Suprapubic skin (tissue), 4 donors: Measurements from ENCODE around the gene SIL1. TPM values are rescaled to one million over a fixed set of nuclear protein-coding genes. Genes with fewer than 3 reads are reported as not detected.
"Not testable (repeated sequence)": the region's sequence is repeated elsewhere in the genome, so short reads cannot be mapped to it uniquely, and the experiment has no call there.

Experiments
- DNase-seq, 2 donors: peaks; one replicate each; pipeline ENCODE4 v3.0.0-alpha.2; 2019; ENCODE audit warnings: low spot score in 2 of 2
- H3K27ac ChIP-seq: fragments of 200-600 bp; sonication (generic); one replicate; pipeline ENCODE4 v1.5.1; 2019
- H3K27me3 ChIP-seq: fragments of 200-600 bp; sonication (generic); one replicate; pipeline ENCODE4 v1.5.1; 2019
- H3K36me3 ChIP-seq: fragments of 200-600 bp; sonication (generic); one replicate; pipeline ENCODE4 v1.5.1; 2019
- H3K4me1 ChIP-seq: fragments of 200-600 bp; sonication (generic); one replicate; pipeline ENCODE4 v1.5.1; 2019
- H3K4me3 ChIP-seq: fragments of 200-600 bp; sonication (generic); one replicate; pipeline ENCODE4 v1.5.1; 2019; ENCODE audit warnings: mild to moderate bottlenecking
- H3K9me3 ChIP-seq: fragments of 200-600 bp; sonication (generic); one replicate; pipeline ENCODE4 v1.5.1; 2019
- EP300 ChIP-seq: sonication (generic); formaldehyde crosslinking; IDR thresholded peaks from one replicate; pipeline ENCODE4 v1.6.1; 2017; ENCODE audit warnings: antibody characterized with exemption
- POLR2A ChIP-seq, 2 donors: fragments of 450-650 bp; IDR thresholded peaks; one replicate each; pipeline ENCODE4 v1.6.1; 2017; ENCODE audit warnings: antibody characterized with exemption in 2 of 2, mild to moderate bottlenecking in 2 of 2, moderate library complexity in 2 of 2
- POLR2AphosphoS5 ChIP-seq, 3 donors: sonication (generic); formaldehyde crosslinking; IDR thresholded peaks; one replicate each; pipeline ENCODE4 v1.6.1; 2017; ENCODE audit warnings: antibody characterized with exemption in 3 of 3
- WGBS: methylation state at CpG from one replicate; pipeline ENCODE4 v1.1.5; 2018; 5-methylcytosine and 5-hydroxymethylcytosine counted together
- total RNA-seq, 4 donors: library from RNA; depleted of rRNA; stranded (reverse); fragments of >200 nt; gene quantifications; one replicate each; pipeline ENCODE4 v1.1.0, GENCODE V29; 2016
- TF ChIP-seq, protein P1 (sequence below), 2 donors: fragments of 200-600 bp in 1 of 2; fragments of 450-650 bp in 1 of 2; sonication (generic) in 1 of 2; IDR thresholded peaks; one replicate each; pipeline ENCODE4 v1.5.1; 2016 to 2019; ENCODE audit warnings: antibody characterized with exemption in 2 of 2, mild to moderate bottlenecking in 1 of 2, moderate library complexity in 1 of 2

Gene SIL1
- total RNA-seq, 4 donors from 2014 or later, result 38.5 to 54.6 (median 41.7) TPM

DNA sequence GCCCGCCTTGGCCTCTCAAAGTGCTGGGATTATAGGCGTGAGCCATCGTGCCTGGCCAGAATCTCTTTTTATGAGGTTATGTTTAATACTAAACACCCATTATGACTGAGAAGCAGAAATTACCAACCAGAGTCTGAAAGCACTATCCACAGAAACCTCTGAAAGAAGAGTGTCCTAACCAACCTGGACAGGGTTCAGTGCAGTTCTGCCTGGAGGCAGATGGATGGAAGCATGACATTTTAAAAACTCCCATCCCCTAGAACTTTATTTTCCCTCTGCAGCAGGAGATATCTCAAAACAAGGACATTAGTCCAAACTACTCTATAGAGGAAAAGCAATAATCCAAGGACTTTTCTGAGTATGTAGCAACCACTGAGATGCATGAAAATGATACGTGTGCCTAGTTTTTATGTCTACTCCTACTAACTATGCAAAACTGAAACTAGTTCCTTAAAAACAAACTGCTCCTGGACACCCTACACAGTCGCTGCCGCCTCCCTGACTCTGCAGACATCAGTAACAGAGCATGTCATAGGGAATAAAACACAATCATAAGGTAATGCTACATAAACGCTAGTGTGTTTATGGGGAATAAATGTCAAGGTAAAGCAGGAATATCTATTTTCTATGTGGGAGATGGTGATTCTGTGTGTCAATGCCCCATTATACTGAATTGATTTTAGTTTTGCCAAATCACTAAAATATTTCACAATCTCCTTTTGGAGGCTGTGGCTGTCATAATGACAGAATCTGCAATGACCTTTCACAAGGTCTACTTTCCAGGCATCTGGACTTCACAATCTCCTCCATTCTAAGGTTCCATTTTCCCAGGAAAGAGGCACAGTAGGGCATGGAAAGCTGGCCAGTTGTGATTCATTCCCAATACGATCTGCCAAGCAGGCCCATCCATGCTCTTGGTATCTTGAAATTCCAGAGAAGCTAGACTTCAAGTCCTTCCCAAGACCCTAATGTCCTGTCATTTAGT lies 122.8 kb downstream of the SIL1 start:
- no peak overlapping the region for H3K27ac ChIP-seq
- 66% methylated on average over 8 of the region's 8 CpGs for WGBS
- no peaks in the 10 kb centered on the region for H3K36me3 ChIP-seq
- TF ChIP-seq POLR2AphosphoS5 (IDR thresholded peaks at IDR 0.05) (no peak), EP300 (no peak), POLR2A (IDR thresholded peaks at IDR 0.05) (no peak)
- no peak for DNase-seq
- H3K4me3 ChIP-seq, result no peak overlapping the region
- H3K9me3 ChIP-seq, result no peaks in the 10 kb centered on the region
- peaks cover 9% of the 10 kb centered on the region for H3K4me1 ChIP-seq
- no peaks in the 10 kb centered on the region for H3K27me3 ChIP-seq

DNA sequence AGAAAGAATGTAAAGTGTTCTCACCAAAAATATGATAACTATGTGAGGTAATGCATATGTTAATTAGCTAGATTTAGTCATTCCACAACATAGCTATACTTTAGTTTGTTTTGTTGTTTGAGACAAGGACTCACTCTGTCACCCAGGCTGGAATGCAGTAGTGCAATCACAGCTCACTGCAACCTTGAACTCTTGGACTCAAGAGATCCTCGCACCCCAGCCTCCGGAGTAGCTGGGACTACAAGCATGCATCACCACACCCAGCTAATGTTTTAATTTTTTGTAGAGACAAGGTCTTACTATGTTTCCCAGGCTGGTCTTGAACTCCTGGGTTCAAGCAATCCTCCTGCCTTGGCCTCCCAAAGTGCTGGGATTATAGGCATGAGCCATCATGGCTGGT lies 124.2 kb downstream of the SIL1 start:
- H3K27ac ChIP-seq, H3K4me3 ChIP-seq, H3K4me1 ChIP-seq, DNase-seq, H3K9me3 ChIP-seq, H3K27me3 ChIP-seq, H3K36me3 ChIP-seq: not testable (repeated sequence)
- 95% methylated on average over 2 of the region's 2 CpGs for WGBS

DNA sequence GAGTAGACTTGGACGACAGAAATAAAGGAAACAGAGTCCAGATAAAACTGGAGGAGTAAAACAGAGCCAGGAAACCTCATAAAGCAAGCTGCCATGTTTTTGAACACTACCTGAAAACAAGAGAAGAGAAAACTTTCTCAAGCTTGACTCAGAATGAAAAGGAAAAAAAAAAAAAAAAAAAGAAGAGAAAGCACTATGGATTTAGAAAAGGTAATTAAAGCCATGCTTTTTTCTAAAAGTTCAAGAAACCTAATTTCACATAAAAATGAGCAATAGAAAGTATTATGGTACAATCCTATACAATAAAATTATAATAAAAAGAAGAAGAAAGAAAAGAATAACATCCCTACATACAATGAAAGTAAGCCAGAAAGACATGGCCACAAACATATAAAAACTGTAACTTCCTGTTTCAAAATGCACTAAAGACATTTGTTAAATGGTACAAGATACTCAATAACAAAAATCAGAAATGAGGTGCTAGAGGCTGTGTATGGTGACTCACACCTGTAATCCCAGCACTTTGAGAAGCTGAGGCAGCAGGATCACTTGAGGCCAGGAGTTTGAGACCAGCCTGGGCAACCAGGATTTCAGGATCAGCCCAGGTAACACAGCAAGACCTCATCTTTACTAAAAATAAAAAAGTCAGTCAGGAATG lies 129.5 kb downstream of the SIL1 start:
- WGBS, result 86% methylated on average over 1 of the region's 1 CpG
- TF ChIP-seq, protein P1, sequence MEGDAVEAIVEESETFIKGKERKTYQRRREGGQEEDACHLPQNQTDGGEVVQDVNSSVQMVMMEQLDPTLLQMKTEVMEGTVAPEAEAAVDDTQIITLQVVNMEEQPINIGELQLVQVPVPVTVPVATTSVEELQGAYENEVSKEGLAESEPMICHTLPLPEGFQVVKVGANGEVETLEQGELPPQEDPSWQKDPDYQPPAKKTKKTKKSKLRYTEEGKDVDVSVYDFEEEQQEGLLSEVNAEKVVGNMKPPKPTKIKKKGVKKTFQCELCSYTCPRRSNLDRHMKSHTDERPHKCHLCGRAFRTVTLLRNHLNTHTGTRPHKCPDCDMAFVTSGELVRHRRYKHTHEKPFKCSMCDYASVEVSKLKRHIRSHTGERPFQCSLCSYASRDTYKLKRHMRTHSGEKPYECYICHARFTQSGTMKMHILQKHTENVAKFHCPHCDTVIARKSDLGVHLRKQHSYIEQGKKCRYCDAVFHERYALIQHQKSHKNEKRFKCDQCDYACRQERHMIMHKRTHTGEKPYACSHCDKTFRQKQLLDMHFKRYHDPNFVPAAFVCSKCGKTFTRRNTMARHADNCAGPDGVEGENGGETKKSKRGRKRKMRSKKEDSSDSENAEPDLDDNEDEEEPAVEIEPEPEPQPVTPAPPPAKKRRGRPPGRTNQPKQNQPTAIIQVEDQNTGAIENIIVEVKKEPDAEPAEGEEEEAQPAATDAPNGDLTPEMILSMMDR (IDR thresholded peaks at IDR 0.05), result no peak
- no peak for TF ChIP-seq POLR2A (IDR thresholded peaks at IDR 0.05)
- TF ChIP-seq EP300, result no peak
- Histone ChIP-seq H3K9me3 (no peaks in the 10 kb centered on the region), H3K27me3 (no peaks in the 10 kb centered on the region), H3K4me1 (no peaks in the 10 kb centered on the region), H3K4me3 (no peak overlapping the region), H3K27ac (no peak overlapping the region), H3K36me3 (no peaks in the 10 kb centered on the region)
- DNase-seq, result no peak

DNA sequence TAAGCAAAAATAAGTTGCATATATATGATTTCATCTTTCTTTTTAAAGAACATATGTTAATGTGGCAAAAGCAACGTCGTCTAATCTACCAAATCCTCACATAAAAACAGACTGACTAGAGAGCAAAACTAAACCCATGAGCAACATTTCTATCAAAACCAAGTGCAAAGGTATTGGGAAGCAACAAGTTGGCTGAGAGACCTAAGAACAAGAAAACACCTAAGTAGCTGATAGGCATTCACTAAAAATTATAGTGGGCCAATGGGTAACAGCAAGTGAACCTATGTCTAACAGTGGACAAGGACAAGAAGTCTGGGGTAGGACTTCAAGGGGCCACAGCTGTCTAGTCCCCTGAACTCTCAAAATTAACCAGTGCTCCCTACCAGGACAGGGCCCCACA lies 130.1 kb downstream of the SIL1 start:
- DNase-seq, result no peak
- TF ChIP-seq POLR2A (IDR thresholded peaks at IDR 0.05) (no peak), POLR2AphosphoS5 (IDR thresholded peaks at IDR 0.05) (no peak), EP300 (no peak)
- TF ChIP-seq, protein P1 (IDR thresholded peaks at IDR 0.05), result no peak
- Histone ChIP-seq H3K4me3 (no peak overlapping the region), H3K27me3 (no peaks in the 10 kb centered on the region), H3K27ac (no peak overlapping the region), H3K9me3 (no peaks in the 10 kb centered on the region), H3K36me3 (no peaks in the 10 kb centered on the region), H3K4me1 (no peaks in the 10 kb centered on the region)
- 92% methylated on average over 2 of the region's 2 CpGs for WGBS

DNA sequence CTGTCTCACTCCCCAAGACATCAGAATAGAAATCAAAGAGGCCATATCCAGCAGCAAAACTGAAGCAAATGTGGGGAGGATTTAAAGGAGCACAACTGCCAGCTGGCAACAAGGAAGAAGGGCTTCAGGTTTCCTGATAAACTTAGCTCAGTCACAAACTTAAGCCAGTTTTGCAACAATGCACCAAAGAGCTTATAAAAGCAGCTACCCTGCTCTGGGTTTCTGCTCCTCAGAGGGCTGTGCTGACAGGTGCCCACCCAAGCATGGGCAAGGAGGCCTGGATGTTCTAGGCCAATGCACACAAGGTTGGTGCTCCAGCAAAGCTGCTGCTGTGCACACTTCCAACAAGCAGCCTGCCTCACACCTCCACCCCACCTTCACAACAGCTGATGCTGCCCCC lies 132.9 kb downstream of the SIL1 start:
- DNase-seq, result no peak

DNA sequence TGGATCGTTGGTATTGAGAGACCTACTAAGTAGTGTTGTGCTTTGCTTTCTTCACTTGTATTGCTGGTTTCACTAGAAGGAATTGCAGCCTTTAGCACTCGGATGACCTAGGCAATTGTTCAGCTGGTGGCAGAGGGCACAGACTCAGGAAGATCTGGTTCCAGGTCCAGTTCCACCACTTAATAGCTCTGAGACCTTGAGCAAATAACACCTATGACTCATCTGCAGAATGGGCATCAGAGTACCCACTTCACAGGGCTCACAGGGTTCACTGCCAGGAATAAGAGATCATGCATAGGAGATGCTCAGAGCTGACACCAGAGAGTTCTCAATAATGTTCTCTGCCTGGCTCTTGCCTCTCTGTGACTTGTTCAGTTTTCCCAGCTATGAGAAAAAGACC lies 133.6 kb downstream of the SIL1 start:
- no peak for DNase-seq
- Histone ChIP-seq H3K27me3 (no peaks in the 10 kb centered on the region), H3K27ac (no peak overlapping the region), H3K4me3 (no peak overlapping the region), H3K9me3 (no peaks in the 10 kb centered on the region), H3K36me3 (no peaks in the 10 kb centered on the region), H3K4me1 (peaks cover 9% of the 10 kb centered on the region)
- WGBS, result 74% methylated on average over 2 of the region's 2 CpGs
- TF ChIP-seq POLR2AphosphoS5 (IDR thresholded peaks at IDR 0.05) (no peak), EP300 (no peak), POLR2A (IDR thresholded peaks at IDR 0.05) (no peak)
- TF ChIP-seq, protein P1 (IDR thresholded peaks at IDR 0.05), result no peak

More for the DNA sequence above, 132.9 kb downstream of the SIL1 start:
- H3K4me1 ChIP-seq, result peaks cover 9% of the 10 kb centered on the region
- no peak overlapping the region for H3K4me3 ChIP-seq
- no peaks in the 10 kb centered on the region for H3K27me3 ChIP-seq
- no peaks in the 10 kb centered on the region for H3K9me3 ChIP-seq
- no peak for TF ChIP-seq EP300
- no peak for TF ChIP-seq POLR2A (IDR thresholded peaks at IDR 0.05)
- TF ChIP-seq, protein P1 (IDR thresholded peaks at IDR 0.05), result no peak
- TF ChIP-seq POLR2AphosphoS5 (IDR thresholded peaks at IDR 0.05), result no peak
- no peak overlapping the region for H3K27ac ChIP-seq
- no peaks in the 10 kb centered on the region for H3K36me3 ChIP-seq
